NCI-H1417 (cell line): ENCODE data around the gene FOXC2.
A peak's percentile ranks its signal among the peaks of the same experiment; 100 is the strongest.

Experiments
- DNase-seq, 3 experiments: peaks; one replicate each; lab custom pipeline; 2025; lab: John Stamatoyannopoulos, UW

Gene FOXC2

DNA sequence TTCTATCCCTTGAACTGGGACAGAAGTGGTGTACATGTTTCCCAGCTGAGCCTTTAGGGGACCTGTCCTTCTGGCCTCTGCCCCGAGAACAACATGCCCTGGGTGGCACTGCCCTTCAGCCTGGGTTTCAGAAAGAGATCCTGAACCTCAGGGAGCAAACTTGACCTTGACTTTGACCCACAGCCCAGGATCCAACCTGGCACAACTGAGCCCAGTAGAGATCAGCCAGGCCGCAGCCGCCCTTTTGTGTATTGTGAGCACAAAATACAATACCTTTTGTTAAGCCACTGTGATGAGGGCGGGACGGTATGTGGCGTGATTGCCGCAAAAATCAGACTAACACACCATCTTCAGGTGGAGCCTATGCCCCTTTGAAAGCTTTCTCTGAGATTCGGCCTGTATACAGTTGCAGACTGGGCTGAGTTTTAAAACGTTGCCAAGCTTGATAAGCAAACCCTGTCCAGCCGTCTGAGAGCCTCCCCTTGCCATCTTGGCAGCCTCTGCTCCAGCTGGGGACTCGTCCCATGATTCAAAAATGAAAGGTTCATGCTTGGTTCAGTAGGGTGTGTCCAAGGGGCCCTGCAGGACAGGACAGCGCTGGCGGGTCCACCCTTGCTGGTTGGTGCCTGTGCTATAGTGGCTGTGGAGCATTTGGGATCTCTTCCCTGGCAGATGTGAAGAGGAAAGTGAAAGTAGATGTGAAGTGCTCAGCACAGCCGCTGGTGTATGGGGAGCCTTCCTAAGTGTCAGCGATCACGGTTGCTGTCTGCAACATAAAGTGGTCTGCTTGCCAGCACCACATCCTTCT is 52.0 kb downstream of the FOXC2 start:
- peak in 1 of 3 experiments; percentile 4 for DNase-seq
